Ovary (tissue), 9 donors: ENCODE results near the gene OTOR. TPM values are rescaled to one million over a fixed set of nuclear protein-coding genes. Genes with fewer than 3 reads are reported as not detected.

ENCODE experiments used
- DNase-seq, 5 donors: peaks; one replicate each; pipeline ENCODE4 v3.0.0-alpha.2; 2019 to 2020
- H3K27ac ChIP-seq, 2 donors: fragments of 200-600 bp; one replicate each; pipeline versions ENCODE4 v1.5.1 to v1.8.0; 2019 to 2022
- H3K27me3 ChIP-seq: fragments of 200-600 bp; one replicate; pipeline ENCODE4 v1.8.0; 2022
- H3K36me3 ChIP-seq: fragments of 200-600 bp; sonication (generic); one replicate; pipeline ENCODE4 v1.5.1; 2019
- H3K4me1 ChIP-seq: one replicate; pipeline ENCODE4 v1.8.1; 2013; ENCODE audit warnings: mild to moderate bottlenecking, moderate library complexity; ENCODE audit not compliant: insufficient read depth
- H3K4me3 ChIP-seq: fragments of 200-600 bp; sonication (generic); one replicate; pipeline ENCODE4 v1.5.1; 2017
- H3K9me3 ChIP-seq, 2 donors: fragments of 200-600 bp in 1 of 2; sonication (generic) in 1 of 2; one replicate each; pipeline versions ENCODE4 v1.5.1 to v1.8.1; 2013 to 2019; ENCODE audit warnings: mild to moderate bottlenecking in 1 of 2, moderate library complexity in 1 of 2
- CTCF ChIP-seq, 3 donors: fragments of 450-650 bp in 2 of 3; fragments of 200-600 bp in 1 of 3; IDR thresholded peaks; one replicate each; pipeline versions ENCODE4 v1.5.1 to v1.8.0; 2016 to 2022; ENCODE audit warnings: antibody characterized with exemption in 3 of 3, mild to moderate bottlenecking in 1 of 3
- EP300 ChIP-seq: sonication (generic); formaldehyde crosslinking; IDR thresholded peaks from one replicate; pipeline ENCODE4 v1.6.1; 2017; ENCODE audit warnings: antibody characterized with exemption
- POLR2A ChIP-seq: fragments of 450-650 bp; IDR thresholded peaks from one replicate; pipeline ENCODE4 v1.6.1; 2017; ENCODE audit warnings: antibody characterized with exemption, mild to moderate bottlenecking, moderate library complexity
- WGBS, 3 donors: extraction: QIAGEN DNeasy Blood & Tissue Kit in 1 of 3; methylation state at CpG; one replicate each; pipeline versions ENCODE4 v1.1.5 to v1.1.7; 2013 to 2017; 5-methylcytosine and 5-hydroxymethylcytosine counted together
- intact Hi-C, 4 donors: fragments of 100-400 bp; cut with DNase I; formaldehyde crosslinking; loops; one replicate each; pipeline versions ENCODE4 v1.11.0 to v1.15.1; 2022 to 2023
- polyA plus RNA-seq, 2 donors: library from polyadenylated mRNA; stranded (reverse); fragments of 200-250 nt in 1 of 2; fragments of 350-450 nt in 1 of 2; fragmentation: Illumina TruSeq in 1 of 2; extraction: RNeasy Lipid Tissue Mini Kit (QIAGEN cat#74804) in 1 of 2; gene quantifications; one replicate each; pipeline ENCODE4 v1.2.3, GENCODE V29; 2013 to 2014
- total RNA-seq, 7 donors: library from RNA; depleted of rRNA in 2 of 7; stranded (reverse); fragments of >200 nt in 2 of 7; fragmentation: NEBNext Ultra II Directional in 3 of 7; extraction: Animal tissue kit (Norgen Biotek cat#: 25700) in 3 of 7; gene quantifications; one replicate each; pipeline versions ENCODE4 v1.1.0 to v1.2.4, GENCODE V29; 2016 to 2023
- donor health status: DM: no; HTN: no; CAD: no; lungs with moderate emphysema.
- donor health status: DM: no; HTN: no; CAD: no.
- donor health status: Bipolar disorder and iron deficiency.
- donor health status: DM: yes; HTN: yes; CAD: no.
- donor health status: DM: no; HTN: no; CAD: no.
- donor health status: DM: yes; HTN: yes; CAD: no.

OTOR gene
- total and polyA plus RNA-seq, 9 donors, result not detected

DNA sequence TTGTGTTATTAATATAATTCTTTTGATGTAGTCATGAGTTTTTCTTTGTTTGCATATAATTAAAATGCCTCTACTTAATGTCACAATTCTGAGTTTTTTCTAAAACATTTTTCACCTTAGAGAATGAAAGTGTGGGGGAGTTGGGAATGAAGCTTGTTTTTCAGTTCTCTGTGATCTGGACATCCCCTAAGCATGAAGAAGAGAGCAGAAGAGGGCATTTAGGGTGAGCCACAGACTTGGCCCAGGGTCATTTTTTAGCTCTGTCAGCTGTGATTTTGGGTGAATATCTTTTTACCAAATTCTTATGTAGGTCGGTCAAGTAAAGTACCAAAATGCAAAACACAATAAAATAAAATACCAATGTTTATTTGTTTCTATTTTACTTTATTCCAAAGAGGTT, 3.9 kb downstream of the OTOR start:
- H3K4me1 ChIP-seq, result no peaks in the 10 kb centered on the region
- H3K36me3 ChIP-seq, result no peaks in the 10 kb centered on the region
- WGBS, 3 donors, result 13 to 27% (median 17%) methylated on average over 1 of the region's 1 CpG
- intact Hi-C loops, result no loop called here
- DNase-seq, result no peak
- no peaks in the 10 kb centered on the region for H3K27me3 ChIP-seq
- H3K27ac ChIP-seq, result no peak overlapping the region
- TF ChIP-seq CTCF (IDR thresholded peaks at IDR 0.05) (no peak), EP300 (no peak), POLR2A (no peak)
- no peak overlapping the region for H3K4me3 ChIP-seq
- no peaks in the 10 kb centered on the region for H3K9me3 ChIP-seq

DNA sequence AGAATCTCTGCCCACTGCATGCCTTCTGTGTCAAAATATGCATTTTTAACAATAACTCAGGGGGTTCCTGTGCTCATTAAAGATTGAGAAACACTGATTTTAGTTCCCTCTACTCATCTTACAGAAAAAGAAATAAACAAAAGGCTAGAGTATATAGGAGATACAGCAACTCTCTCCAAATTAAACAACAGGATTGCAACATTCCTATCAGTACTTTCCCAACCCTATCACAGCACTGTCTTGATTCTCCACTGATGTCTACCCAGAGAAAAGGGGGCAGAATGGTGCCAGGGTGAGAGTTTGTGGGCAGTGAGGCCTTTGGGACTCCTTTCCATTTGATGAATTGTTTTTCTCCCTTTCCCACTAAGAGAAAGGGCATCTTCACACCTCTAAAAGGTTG, 4.7 kb downstream of the OTOR start:
- intact Hi-C loops, result no loop called here
- Histone ChIP-seq H3K4me3 (no peak overlapping the region), H3K27me3 (no peaks in the 10 kb centered on the region), H3K36me3 (no peaks in the 10 kb centered on the region), H3K9me3 (no peaks in the 10 kb centered on the region), H3K27ac (no peak overlapping the region), H3K4me1 (no peaks in the 10 kb centered on the region)
- no peak for DNase-seq
- TF ChIP-seq CTCF (IDR thresholded peaks at IDR 0.05) (no peak), POLR2A (no peak), EP300 (no peak)

- H3K27me3 ChIP-seq, result no peaks in the 10 kb centered on the region
- H3K4me3 ChIP-seq, result no peak overlapping the region
- no peaks in the 10 kb centered on the region for H3K36me3 ChIP-seq
- H3K27ac ChIP-seq, result no peak overlapping the region
- 70 to 74% (median 72%) methylated on average over 2 of the region's 2 CpGs for WGBS, 3 donors
- H3K4me1 ChIP-seq, result no peaks in the 10 kb centered on the region
- H3K9me3 ChIP-seq, result no peaks in the 10 kb centered on the region
- TF ChIP-seq EP300, result no peak
- TF ChIP-seq POLR2A, result no peak
- TF ChIP-seq CTCF (IDR thresholded peaks at IDR 0.05), result no peak
- no peak for DNase-seq
- intact Hi-C loops, result no loop called here
Observed at GRCh38 chr20:16758454-16759180, 10.5 kb downstream of the OTOR start.

DNA sequence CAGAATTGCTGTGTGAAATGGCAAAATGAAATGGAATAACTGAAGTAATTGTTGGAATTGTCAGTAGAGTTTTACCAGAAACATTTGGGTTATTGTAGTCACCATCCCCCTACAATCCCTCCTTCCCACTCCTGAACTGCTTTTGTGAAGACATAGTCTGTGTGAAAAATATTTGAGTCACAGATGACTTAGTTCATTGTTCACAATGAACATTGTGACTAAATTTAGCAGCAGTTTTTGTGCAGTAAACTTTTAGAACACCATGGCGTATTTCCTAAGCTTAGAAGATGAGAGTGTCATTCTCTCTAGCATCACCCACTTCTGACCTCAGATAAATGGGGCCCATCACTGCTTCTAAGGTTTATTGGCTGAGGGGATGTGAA, 11.0 kb downstream of the OTOR start:
- DNase-seq, result no peak
- WGBS, 3 donors, result 89 to 95% (median 90%) methylated on average over 1 of the region's 1 CpG
- no peaks in the 10 kb centered on the region for H3K4me1 ChIP-seq
- no peak overlapping the region for H3K27ac ChIP-seq
- H3K9me3 ChIP-seq, result no peaks in the 10 kb centered on the region
- H3K4me3 ChIP-seq, result no peak overlapping the region
- no peak for TF ChIP-seq CTCF (IDR thresholded peaks at IDR 0.05)
- TF ChIP-seq POLR2A, result no peak
- no peak for TF ChIP-seq EP300
- H3K27me3 ChIP-seq, result no peaks in the 10 kb centered on the region
- no peaks in the 10 kb centered on the region for H3K36me3 ChIP-seq
- intact Hi-C loops, result no loop called here
